Upper lobe of left lung (tissue), 6 donors: Measurements from ENCODE around the gene PKD2. TPM values are rescaled to one million over a fixed set of nuclear protein-coding genes. Genes with fewer than 3 reads are reported as not detected.

ENCODE experiments used
- ATAC-seq, 2 donors: fragments of 200-7000 bp; cut with Tn5 transposase; one replicate each; pipeline ENCODE4 v1.9.1; 2022; ENCODE audit warnings: mild to moderate bottlenecking in 2 of 2, moderate library complexity in 2 of 2; ENCODE audit not compliant: low FRiP score in 2 of 2
- DNase-seq, 2 donors: peaks; one replicate each; pipeline ENCODE4 v3.0.0-alpha.2; 2019 to 2020
- H3K27ac ChIP-seq, 4 donors: fragments of 200-600 bp; sonication (generic); one replicate each; pipeline ENCODE4 v1.5.1; 2016 to 2019
- H3K27me3 ChIP-seq, 4 donors: fragments of 200-600 bp; sonication (generic); one replicate each; pipeline ENCODE4 v1.5.1; 2017 to 2019
- H3K36me3 ChIP-seq, 4 donors: fragments of 200-600 bp; sonication (generic); one replicate each; pipeline ENCODE4 v1.5.1; 2016 to 2019
- H3K4me1 ChIP-seq, 4 donors: fragments of 200-600 bp; sonication (generic); one replicate each; pipeline ENCODE4 v1.5.1; 2018 to 2019
- H3K4me3 ChIP-seq, 4 donors: fragments of 200-600 bp; sonication (generic); one replicate each; pipeline ENCODE4 v1.5.1; 2017 to 2019; ENCODE audit warnings: mild to moderate bottlenecking in 2 of 4, moderate library complexity in 1 of 4
- H3K9me3 ChIP-seq, 4 donors: fragments of 200-600 bp; sonication (generic); one replicate each; pipeline ENCODE4 v1.5.1; 2018 to 2019
- EP300 ChIP-seq, 4 donors: sonication (generic); formaldehyde crosslinking; IDR thresholded peaks; one replicate each; pipeline ENCODE4 v1.5.1; 2017; ENCODE audit warnings: antibody characterized with exemption in 4 of 4, control low read depth in 2 of 4
- POLR2A ChIP-seq, 4 donors: fragments of 450-650 bp; IDR thresholded peaks; one replicate each; pipeline ENCODE4 v1.5.1; 2016 to 2017; ENCODE audit warnings: antibody characterized with exemption in 4 of 4, mild to moderate bottlenecking in 2 of 4
- POLR2AphosphoS5 ChIP-seq, 2 donors: sonication (generic); formaldehyde crosslinking; IDR thresholded peaks; one replicate each; pipeline ENCODE4 v1.5.1; 2017; ENCODE audit warnings: antibody characterized with exemption in 2 of 2
- WGBS, 2 donors: methylation state at CpG; one replicate each; pipeline ENCODE4 v1.1.5; 2017 to 2018; 5-methylcytosine and 5-hydroxymethylcytosine counted together
- total RNA-seq, 6 donors: library from RNA; depleted of rRNA in 4 of 6; stranded (reverse); fragments of >200 nt in 4 of 6; gene quantifications; one replicate each; pipeline versions ENCODE4 v1.1.0 to v1.2.1, GENCODE V29; 2016 to 2021
- TF ChIP-seq, protein P1 (sequence below), 6 experiments: fragments of 450-650 bp in 4 of 6; fragments of 200-600 bp in 2 of 6; sonication (generic) in 2 of 6; IDR thresholded peaks; one replicate each; pipeline ENCODE4 v1.5.1; 2016 to 2019; ENCODE audit warnings: antibody characterized with exemption in 6 of 6
- donor health status: DM: no; HTN: no; CAD: no; lungs with moderate emphysema.
- donor health status: DM: no; HTN: yes; CAD: no; lungs with severe emphysema.

Gene PKD2
- total RNA-seq, 6 donors from 2014 or later: 19.5 to 76.5 (median 32.5) TPM

DNA sequence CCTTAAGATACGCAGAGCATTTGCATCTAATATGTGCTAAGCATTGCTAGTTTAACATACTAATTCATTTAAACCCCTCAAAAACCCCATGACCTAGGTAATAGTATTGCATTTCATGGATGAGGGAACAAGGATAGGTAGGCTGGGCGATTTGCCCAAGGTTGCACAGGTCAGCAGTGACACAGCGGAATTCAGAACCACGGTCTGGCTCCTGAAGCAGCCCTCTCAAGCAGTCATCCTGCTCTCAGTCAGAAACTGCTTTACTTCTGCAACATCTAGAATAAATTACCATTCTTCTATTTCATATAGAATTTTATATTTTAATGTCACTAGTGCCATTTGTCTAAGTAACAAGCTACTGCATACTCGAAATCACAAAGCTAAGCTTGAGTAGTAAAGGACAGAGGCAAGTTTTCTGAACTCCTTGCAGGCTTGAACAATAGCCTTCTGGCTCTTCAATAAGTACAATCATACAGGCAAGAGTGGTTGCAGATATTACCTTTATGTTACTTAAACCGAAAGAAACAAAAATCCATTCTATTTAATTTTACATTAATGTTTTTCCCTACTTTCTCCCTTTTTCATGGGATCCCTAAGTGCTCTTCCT, 32.5 kb upstream of the PKD2 start:
- 60 to 64% methylated on average over 6 of the region's 6 CpGs for WGBS, 2 donors
- no peak overlapping the region for H3K27ac ChIP-seq
- H3K4me3 ChIP-seq: no peak overlapping the region
- no peak for ATAC-seq
- H3K9me3 ChIP-seq: no peaks in the 10 kb centered on the region
- H3K27me3 ChIP-seq: no peaks in the 10 kb centered on the region
- H3K36me3 ChIP-seq: no peaks in the 10 kb centered on the region
- DNase-seq: peak in 1 of 2 donors; percentile 44
- H3K4me1 ChIP-seq: peaks cover 0 to 7% (median 3%) of the 10 kb centered on the region in 4 donors
- TF ChIP-seq POLR2AphosphoS5 (IDR thresholded peaks at IDR 0.05): no peak
- TF ChIP-seq POLR2A (IDR thresholded peaks at IDR 0.05): no peak
- TF ChIP-seq EP300 (IDR thresholded peaks at IDR 0.05): no peak
- TF ChIP-seq, protein P1, sequence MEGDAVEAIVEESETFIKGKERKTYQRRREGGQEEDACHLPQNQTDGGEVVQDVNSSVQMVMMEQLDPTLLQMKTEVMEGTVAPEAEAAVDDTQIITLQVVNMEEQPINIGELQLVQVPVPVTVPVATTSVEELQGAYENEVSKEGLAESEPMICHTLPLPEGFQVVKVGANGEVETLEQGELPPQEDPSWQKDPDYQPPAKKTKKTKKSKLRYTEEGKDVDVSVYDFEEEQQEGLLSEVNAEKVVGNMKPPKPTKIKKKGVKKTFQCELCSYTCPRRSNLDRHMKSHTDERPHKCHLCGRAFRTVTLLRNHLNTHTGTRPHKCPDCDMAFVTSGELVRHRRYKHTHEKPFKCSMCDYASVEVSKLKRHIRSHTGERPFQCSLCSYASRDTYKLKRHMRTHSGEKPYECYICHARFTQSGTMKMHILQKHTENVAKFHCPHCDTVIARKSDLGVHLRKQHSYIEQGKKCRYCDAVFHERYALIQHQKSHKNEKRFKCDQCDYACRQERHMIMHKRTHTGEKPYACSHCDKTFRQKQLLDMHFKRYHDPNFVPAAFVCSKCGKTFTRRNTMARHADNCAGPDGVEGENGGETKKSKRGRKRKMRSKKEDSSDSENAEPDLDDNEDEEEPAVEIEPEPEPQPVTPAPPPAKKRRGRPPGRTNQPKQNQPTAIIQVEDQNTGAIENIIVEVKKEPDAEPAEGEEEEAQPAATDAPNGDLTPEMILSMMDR (IDR thresholded peaks at IDR 0.05): no peak

DNA sequence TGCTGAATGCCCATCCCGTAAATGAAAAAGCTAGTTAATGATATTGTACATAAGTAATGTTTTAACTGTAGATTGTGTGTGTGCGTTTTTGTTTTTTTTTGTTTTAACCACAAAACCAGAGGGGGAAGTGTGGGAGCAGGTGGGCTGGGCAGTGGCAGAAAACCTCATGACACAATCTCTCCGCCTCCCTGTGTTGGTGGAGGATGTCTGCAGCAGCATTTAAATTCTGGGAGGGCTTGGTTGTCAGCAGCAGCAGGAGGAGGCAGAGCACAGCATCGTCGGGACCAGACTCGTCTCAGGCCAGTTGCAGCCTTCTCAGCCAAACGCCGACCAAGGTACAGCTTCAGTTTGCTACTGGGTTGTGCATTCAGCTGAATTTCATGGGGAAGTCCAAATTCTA, 32.0 kb upstream of the PKD2 start, which contains the start of gene SPP1:
SPP1 (plus strand) TSS at position 249 of the 400 bp plus-strand sequence. CDS start 1,182 bp downstream, outside the sequence.
- peaks cover 0 to 7% (median 3%) of the 10 kb centered on the region in 4 donors for H3K4me1 ChIP-seq
- no peaks in the 10 kb centered on the region for H3K36me3 ChIP-seq
- 38 to 42% methylated on average over 8 of the region's 8 CpGs for WGBS, 2 donors
- no peak within 1 kb of the TSS for H3K4me3 ChIP-seq
- DNase-seq (peak in 1 of 2 donors; percentile 27), ATAC-seq (peak in 1 of 2 donors; percentile 32)
- H3K9me3 ChIP-seq: no peaks in the 10 kb centered on the region
- no peak within 1 kb of the TSS for H3K27ac ChIP-seq
- no peaks in the 10 kb centered on the region for H3K27me3 ChIP-seq
- no peak for TF ChIP-seq EP300 (IDR thresholded peaks at IDR 0.05)
- TF ChIP-seq, protein P1 (IDR thresholded peaks at IDR 0.05): no peak

DNA sequence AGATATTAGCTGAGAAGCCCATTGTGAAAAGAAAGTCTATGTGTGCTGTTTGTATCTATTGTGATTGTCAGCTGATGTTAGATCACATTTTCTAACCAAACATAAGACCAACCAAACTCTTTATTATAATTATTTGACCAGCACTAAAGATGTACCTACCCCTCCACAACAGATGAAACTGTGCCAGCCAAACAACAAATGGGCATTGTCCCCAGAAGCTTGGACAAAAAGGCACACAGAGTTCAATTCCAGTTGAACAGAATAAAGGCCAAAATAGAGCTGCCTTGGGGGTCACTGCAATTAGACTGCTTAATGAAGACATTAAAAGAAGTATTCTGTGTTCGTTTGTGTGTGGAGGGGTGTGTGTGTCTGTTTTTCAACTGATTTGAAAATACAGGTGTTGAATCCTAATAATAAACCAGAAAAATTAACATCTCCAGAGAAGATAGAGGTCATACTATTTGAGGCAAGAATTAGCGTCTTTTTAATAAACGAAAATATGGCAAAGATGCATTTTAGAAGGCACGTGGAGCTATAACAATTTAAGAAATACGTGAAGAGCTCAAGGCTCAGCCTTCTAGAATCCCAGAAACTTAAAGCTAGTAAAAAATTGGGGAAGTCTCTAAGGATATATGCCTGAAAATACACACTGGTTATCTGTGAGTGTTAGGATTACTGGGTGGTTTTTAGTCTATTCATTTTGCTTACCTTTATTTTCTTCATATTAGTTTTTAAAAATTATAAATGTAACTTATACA, 29.7 kb upstream of the PKD2 start:
- Histone ChIP-seq H3K36me3 (no peaks in the 10 kb centered on the region), H3K27ac (no peak overlapping the region), H3K27me3 (no peaks in the 10 kb centered on the region), H3K4me1 (peaks cover 0 to 7% (median 3%) of the 10 kb centered on the region in 4 donors), H3K4me3 (no peak overlapping the region), H3K9me3 (no peaks in the 10 kb centered on the region)
- TF ChIP-seq POLR2A (IDR thresholded peaks at IDR 0.05) (no peak), EP300 (IDR thresholded peaks at IDR 0.05) (no peak), POLR2AphosphoS5 (IDR thresholded peaks at IDR 0.05) (no peak)
- TF ChIP-seq, protein P1 (IDR thresholded peaks at IDR 0.05): no peak
- WGBS, 2 donors: 90 to 92% methylated on average over 5 of the region's 5 CpGs
- ATAC-seq (no peak), DNase-seq (no peak)

DNA sequence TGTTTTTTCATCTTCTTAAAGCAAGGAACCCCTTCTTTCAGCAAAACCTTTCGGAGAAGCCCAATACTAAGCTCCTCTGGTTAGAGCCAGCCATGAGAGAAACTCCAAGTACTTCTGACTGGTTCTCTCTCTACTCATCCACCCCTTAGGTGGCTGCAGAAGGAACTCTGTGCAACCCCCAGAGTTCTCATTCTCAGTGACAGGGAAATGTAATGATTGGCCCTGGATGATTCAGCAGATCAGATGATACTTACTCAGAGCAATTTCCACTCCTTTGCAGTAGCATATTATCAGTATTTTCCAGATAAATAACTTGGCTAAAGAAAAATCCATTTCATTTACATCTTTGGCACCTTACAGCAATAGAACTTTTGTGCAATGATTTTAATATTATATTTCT, 28.8 kb upstream of the PKD2 start:
- WGBS, 2 donors: 91 to 94% methylated on average over 1 of the region's 1 CpG
- no peak overlapping the region for H3K27ac ChIP-seq
- TF ChIP-seq POLR2A (IDR thresholded peaks at IDR 0.05): no peak
- TF ChIP-seq, protein P1 (IDR thresholded peaks at IDR 0.05): no peak
- ATAC-seq (no peak), DNase-seq (no peak)
- H3K27me3 ChIP-seq: no peaks in the 10 kb centered on the region
- H3K4me3 ChIP-seq: no peak overlapping the region
- H3K36me3 ChIP-seq: no peaks in the 10 kb centered on the region
- H3K9me3 ChIP-seq: no peaks in the 10 kb centered on the region
- H3K4me1 ChIP-seq: peaks cover 0 to 2% (median under 1%) of the 10 kb centered on the region in 4 donors
